Measurements from ENCODE around the gene TWF1. TPM values are rescaled to one million over a fixed set of nuclear protein-coding genes. Genes with fewer than 3 reads are reported as not detected.

The TWF1 gene
- total and polyA plus RNA-seq, 2 experiments from 2014 or later = 141 to 246 TPM

GRCh38 chr12:43826681-43827080, 20.6 kb upstream of the TWF1 start:
- H3K9me3 ChIP-seq (ENCODE audit: low read depth) = no peaks in the 10 kb centered on the region

GRCh38 chr12:43824207-43824775, 18.2 kb upstream of the TWF1 start:
- H3K9me3 ChIP-seq (ENCODE audit: low read depth) = no peaks in the 10 kb centered on the region
- no peak overlapping the region for H3K4me3 ChIP-seq
- no peak for TF ChIP-seq EZH2phosphoT487 (IDR thresholded peaks at IDR 0.05; ENCODE audit: insufficient read depth, low read depth)
- no peak for TF ChIP-seq EZH2 (IDR thresholded peaks at IDR 0.05; ENCODE audit: insufficient read depth, poor library complexity, severe bottlenecking)
- H3K9me2 ChIP-seq (ENCODE audit: insufficient read depth) = no peaks in the 10 kb centered on the region
- no peak for DNase-seq
- in situ Hi-C loops (cut with MboI) = no loop called here
- WGBS, 2 experiments (ENCODE audit: low coverage in 1 of 2, low lambda C conversion rate in 2 of 2, missing lambda C conversion rate in 2 of 2) = 83 to 84% methylated on average over 8 of the region's 8 CpGs
- peaks cover 3% of the 10 kb centered on the region for H3K4me1 ChIP-seq (ENCODE audit: insufficient read depth)
- H3K36me3 ChIP-seq (ENCODE audit: low read depth) = no peaks in the 10 kb centered on the region
- H3K27ac ChIP-seq = no peak overlapping the region
- no peaks in the 10 kb centered on the region for H3K27me3 ChIP-seq (replicated peaks; ENCODE audit: insufficient read depth)
- H4K20me1 ChIP-seq (ENCODE audit: insufficient read depth) = no peaks in the 10 kb centered on the region
- H3K79me2 ChIP-seq (ENCODE audit: insufficient read depth) = no peaks in the 10 kb centered on the region
- no peak overlapping the region for H2AFZ ChIP-seq
- no peaks in the 10 kb centered on the region for H3F3A ChIP-seq (ENCODE audit: insufficient read depth)
- H3K9ac ChIP-seq = no peak overlapping the region
- no peak overlapping the region for H3K4me2 ChIP-seq (ENCODE audit: unreplicated experiment)

More at GRCh38 chr12:43826681-43827080, 20.6 kb upstream of the TWF1 start:
- TF ChIP-seq EZH2 (IDR thresholded peaks at IDR 0.05; ENCODE audit: insufficient read depth, poor library complexity, severe bottlenecking) = no peak
- TF ChIP-seq EZH2phosphoT487 (IDR thresholded peaks at IDR 0.05; ENCODE audit: insufficient read depth, low read depth) = no peak
- Histone ChIP-seq H3K79me2 (ENCODE audit: insufficient read depth) (no peaks in the 10 kb centered on the region), H3F3A (ENCODE audit: insufficient read depth) (no peaks in the 10 kb centered on the region), H3K9me2 (ENCODE audit: insufficient read depth) (no peaks in the 10 kb centered on the region), H4K20me1 (ENCODE audit: insufficient read depth) (no peaks in the 10 kb centered on the region), H3K27me3 (replicated peaks; ENCODE audit: insufficient read depth) (no peaks in the 10 kb centered on the region), H3K4me3 (no peak overlapping the region), H2AFZ (no peak overlapping the region), H3K36me3 (ENCODE audit: low read depth) (no peaks in the 10 kb centered on the region), H3K27ac (no peak overlapping the region), H3K4me1 (ENCODE audit: insufficient read depth) (peaks cover 8% of the 10 kb centered on the region), H3K9ac (no peak overlapping the region), H3K4me2 (ENCODE audit: unreplicated experiment) (no peak overlapping the region)
- DNase-seq = no peak
- in situ Hi-C loops (cut with MboI) = no loop called here
- 90 to 94% methylated on average over 3 of the region's 3 CpGs for WGBS, 2 experiments (ENCODE audit: low coverage in 1 of 2, low lambda C conversion rate in 2 of 2, missing lambda C conversion rate in 2 of 2)

GRCh38 chr12:43816168-43816567, 10.1 kb upstream of the TWF1 start:
- no peak overlapping the region for H3K9ac ChIP-seq
- no peaks in the 10 kb centered on the region for H3K4me1 ChIP-seq (ENCODE audit: insufficient read depth)
- H3F3A ChIP-seq (ENCODE audit: insufficient read depth) = no peaks in the 10 kb centered on the region
- TF ChIP-seq EZH2phosphoT487 (IDR thresholded peaks at IDR 0.05; ENCODE audit: insufficient read depth, low read depth) (no peak), EZH2 (IDR thresholded peaks at IDR 0.05; ENCODE audit: insufficient read depth, poor library complexity, severe bottlenecking) (no peak)
- no peak for DNase-seq
- no peaks in the 10 kb centered on the region for H3K79me2 ChIP-seq (ENCODE audit: insufficient read depth)
- H3K9me3 ChIP-seq (ENCODE audit: low read depth) = no peaks in the 10 kb centered on the region
- H3K36me3 ChIP-seq (ENCODE audit: low read depth) = no peaks in the 10 kb centered on the region
- in situ Hi-C loops (cut with MboI) = no loop called here
- no peaks in the 10 kb centered on the region for H4K20me1 ChIP-seq (ENCODE audit: insufficient read depth)
- H3K9me2 ChIP-seq (ENCODE audit: insufficient read depth) = no peaks in the 10 kb centered on the region
- no peak overlapping the region for H3K4me2 ChIP-seq (ENCODE audit: unreplicated experiment)
- H3K4me3 ChIP-seq = no peak overlapping the region
- no peaks in the 10 kb centered on the region for H3K27me3 ChIP-seq (replicated peaks; ENCODE audit: insufficient read depth)
- no peak overlapping the region for H3K27ac ChIP-seq
- 55 to 61% methylated on average over 3 of the region's 3 CpGs for WGBS, 2 experiments (ENCODE audit: low coverage in 1 of 2, low lambda C conversion rate in 2 of 2, missing lambda C conversion rate in 2 of 2)
- no peak overlapping the region for H2AFZ ChIP-seq

- Histone ChIP-seq H3K4me3 (no peak overlapping the region), H3K9me3 (ENCODE audit: low read depth) (no peaks in the 10 kb centered on the region), H4K20me1 (ENCODE audit: insufficient read depth) (no peaks in the 10 kb centered on the region), H3K9me2 (ENCODE audit: insufficient read depth) (no peaks in the 10 kb centered on the region), H3K4me2 (ENCODE audit: unreplicated experiment) (no peak overlapping the region), H3K36me3 (ENCODE audit: low read depth) (no peaks in the 10 kb centered on the region), H3F3A (ENCODE audit: insufficient read depth) (no peaks in the 10 kb centered on the region), H2AFZ (no peak overlapping the region), H3K79me2 (ENCODE audit: insufficient read depth) (no peaks in the 10 kb centered on the region), H3K9ac (no peak overlapping the region), H3K4me1 (ENCODE audit: insufficient read depth) (no peaks in the 10 kb centered on the region), H3K27me3 (replicated peaks; ENCODE audit: insufficient read depth) (no peaks in the 10 kb centered on the region), H3K27ac (no peak overlapping the region)
- DNase-seq = no peak
- 67 to 69% methylated on average over 3 of the region's 3 CpGs for WGBS, 2 experiments (ENCODE audit: low coverage in 1 of 2, low lambda C conversion rate in 2 of 2, missing lambda C conversion rate in 2 of 2)
- TF ChIP-seq EZH2 (IDR thresholded peaks at IDR 0.05; ENCODE audit: insufficient read depth, poor library complexity, severe bottlenecking) (no peak), EZH2phosphoT487 (IDR thresholded peaks at IDR 0.05; ENCODE audit: insufficient read depth, low read depth) (no peak)
- in situ Hi-C loops (cut with MboI) = no loop called here
These were observed 9.3 kb upstream of the TWF1 start for GRCh38 chr12:43815416-43815815.

- H3K9ac ChIP-seq = no peak overlapping the region
- H3K79me2 ChIP-seq (ENCODE audit: insufficient read depth) = no peaks in the 10 kb centered on the region
- no peaks in the 10 kb centered on the region for H3F3A ChIP-seq (ENCODE audit: insufficient read depth)
- no peak overlapping the region for H3K27ac ChIP-seq
- H2AFZ ChIP-seq = no peak overlapping the region
- TF ChIP-seq EZH2phosphoT487 (IDR thresholded peaks at IDR 0.05; ENCODE audit: insufficient read depth, low read depth) (no peak), EZH2 (IDR thresholded peaks at IDR 0.05; ENCODE audit: insufficient read depth, poor library complexity, severe bottlenecking) (no peak)
- H3K36me3 ChIP-seq (ENCODE audit: low read depth) = no peaks in the 10 kb centered on the region
- no peak overlapping the region for H3K4me2 ChIP-seq (ENCODE audit: unreplicated experiment)
- H3K9me3 ChIP-seq (ENCODE audit: low read depth) = no peaks in the 10 kb centered on the region
- H3K4me1 ChIP-seq (ENCODE audit: insufficient read depth) = no peaks in the 10 kb centered on the region
- 87 to 93% methylated on average over 4 of the region's 4 CpGs for WGBS, 2 experiments (ENCODE audit: low coverage in 1 of 2, low lambda C conversion rate in 2 of 2, missing lambda C conversion rate in 2 of 2)
- no peaks in the 10 kb centered on the region for H4K20me1 ChIP-seq (ENCODE audit: insufficient read depth)
- H3K27me3 ChIP-seq (replicated peaks; ENCODE audit: insufficient read depth) = no peaks in the 10 kb centered on the region
- in situ Hi-C loops (cut with MboI) = no loop called here
- H3K4me3 ChIP-seq = no peak overlapping the region
- H3K9me2 ChIP-seq (ENCODE audit: insufficient read depth) = no peaks in the 10 kb centered on the region
- DNase-seq = peak; percentile 37
These were observed 6.8 kb upstream of the TWF1 start for GRCh38 chr12:43812926-43813325.

Data from GM23248 (cell line).